GM23248 (cell line): Measurements from ENCODE around the gene DDX10.

Experiments used
- EZH2 ChIP-seq: fragments of 200-600 bp; sonication (generic); IDR thresholded peaks from 2 replicates; pipeline ENCODE4 v1.6.1; 2018; ENCODE audit warnings: antibody characterized with exemption, mild to moderate bottlenecking; ENCODE audit not compliant: insufficient read depth, poor library complexity, severe bottlenecking
- EZH2phosphoT487 ChIP-seq: fragments of 200-600 bp; sonication (generic); IDR thresholded peaks from 2 replicates; pipeline ENCODE4 v1.6.1; 2018; ENCODE audit warnings: antibody characterized with exemption, moderate library complexity, mild to moderate bottlenecking, low read depth; ENCODE audit not compliant: insufficient read depth

- no peak for TF ChIP-seq EZH2
- no peak for TF ChIP-seq EZH2phosphoT487
These were observed 236.5 kb downstream of the DDX10 start for GRCh38 chr11:108901359-108901758.
